HPDE6-E6E7 (cell line): ENCODE data around the gene UBE2Q1.

Experiments used
- DNase-seq: peaks from one replicate; pipeline ENCODE4 v3.0.0; 2011; ENCODE audit warnings: missing footprints; ENCODE audit errors: extremely low spot score

Gene UBE2Q1

DNA sequence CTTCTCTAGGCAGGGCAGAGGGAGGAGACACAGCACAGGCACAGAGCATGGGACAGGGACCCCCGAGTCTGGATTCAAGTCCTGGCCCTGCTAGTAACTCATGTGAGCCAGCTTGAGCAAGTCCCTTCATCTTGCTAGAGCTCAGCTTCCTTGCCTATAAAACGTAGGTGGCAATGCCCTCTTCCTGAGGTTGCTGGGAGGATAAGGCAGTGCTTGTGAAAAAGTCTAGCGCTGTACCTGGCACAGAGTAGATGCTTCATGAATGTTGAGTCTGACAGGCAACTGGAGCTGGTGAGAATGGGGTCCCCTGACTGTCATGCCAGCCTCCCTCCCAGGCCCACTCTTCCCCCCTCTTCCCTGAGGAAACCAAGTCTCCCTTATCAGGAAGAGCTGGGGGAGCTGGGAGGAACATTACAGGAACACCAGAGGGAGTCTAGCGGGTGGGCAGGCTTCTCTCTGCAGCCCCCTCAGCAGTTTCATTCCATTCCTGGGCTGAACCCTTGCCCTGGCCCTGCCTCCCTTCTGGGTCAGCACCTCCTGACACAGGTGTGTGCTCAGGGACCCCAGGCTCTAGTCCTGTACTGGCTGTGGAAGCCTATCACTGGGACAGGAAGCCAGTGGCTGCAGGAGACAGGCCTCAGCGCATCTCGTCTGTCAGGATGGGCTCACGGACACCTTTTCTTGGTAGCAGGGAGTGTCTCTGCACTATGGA is 19.0 kb upstream of the UBE2Q1 start:
- no peak for DNase-seq

GRCh38 chr1:154575951-154576566 is 17.6 kb upstream of the UBE2Q1 start:
- DNase-seq: no peak

- DNase-seq: no peak
Observed at GRCh38 chr1:154575147-154575927, 16.9 kb upstream of the UBE2Q1 start.

GRCh38 chr1:154574716-154575115 is 16.3 kb upstream of the UBE2Q1 start:
- DNase-seq: no peak

- DNase-seq: no peak
Observed at GRCh38 chr1:154573168-154573510, 14.7 kb upstream of the UBE2Q1 start.

DNA sequence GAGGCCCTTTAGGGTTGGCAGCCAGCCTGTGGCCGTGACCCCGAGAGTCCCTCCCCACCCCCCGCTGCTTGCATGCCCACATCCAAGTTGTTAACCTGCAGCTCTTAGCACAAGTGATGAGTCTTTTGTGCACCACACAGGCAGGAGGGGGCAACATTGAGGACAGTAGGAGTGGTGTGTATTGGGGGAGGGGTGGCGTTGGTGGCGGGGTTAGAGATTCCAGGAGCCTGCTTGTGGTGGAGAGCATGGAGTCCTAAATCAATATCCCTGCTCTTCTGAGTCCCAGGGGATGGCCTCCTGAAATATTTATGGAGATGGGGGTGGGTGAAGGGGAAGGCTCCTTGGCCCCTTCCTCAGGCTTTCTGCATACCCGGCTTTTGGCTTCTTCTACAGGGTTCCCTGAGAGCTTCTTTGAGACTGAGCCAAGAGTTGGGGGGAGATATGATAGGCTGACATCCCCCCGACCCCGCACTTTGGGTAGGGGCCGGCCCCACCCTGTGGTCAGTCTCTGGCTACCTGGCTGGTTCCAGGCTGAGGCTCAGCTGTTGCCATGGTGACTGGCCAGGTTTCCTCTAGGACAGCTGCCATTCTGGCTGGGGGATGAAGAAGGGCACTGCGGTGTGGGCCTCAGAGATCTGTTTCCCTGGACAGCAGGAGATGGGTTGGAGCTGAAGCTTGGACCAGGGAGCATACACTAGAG is 14.2 kb upstream of the UBE2Q1 start:
- no peak for DNase-seq

GRCh38 chr1:154571964-154572288 is 13.5 kb upstream of the UBE2Q1 start:
- DNase-seq: no peak

- no peak for DNase-seq
Observed at GRCh38 chr1:154571244-154571963, 12.9 kb upstream of the UBE2Q1 start.

GRCh38 chr1:154568157-154568815 is 9.8 kb upstream of the UBE2Q1 start:
- no peak for DNase-seq

- peak; percentile 76 for DNase-seq
Observed at GRCh38 chr1:154567386-154568156, 9.1 kb upstream of the UBE2Q1 start, which contains the start of gene CHRNB2. TSS of gene CHRNB2 (plus strand) at chr1:154567778. CDS start at chr1:154568045, 267 bp downstream.

GRCh38 chr1:154565876-154566275 is 7.4 kb upstream of the UBE2Q1 start:
- DNase-seq: no peak

- peak; percentile 69 for DNase-seq
Observed at GRCh38 chr1:154559466-154560044, 1.1 kb upstream of the UBE2Q1 start.

DNA sequence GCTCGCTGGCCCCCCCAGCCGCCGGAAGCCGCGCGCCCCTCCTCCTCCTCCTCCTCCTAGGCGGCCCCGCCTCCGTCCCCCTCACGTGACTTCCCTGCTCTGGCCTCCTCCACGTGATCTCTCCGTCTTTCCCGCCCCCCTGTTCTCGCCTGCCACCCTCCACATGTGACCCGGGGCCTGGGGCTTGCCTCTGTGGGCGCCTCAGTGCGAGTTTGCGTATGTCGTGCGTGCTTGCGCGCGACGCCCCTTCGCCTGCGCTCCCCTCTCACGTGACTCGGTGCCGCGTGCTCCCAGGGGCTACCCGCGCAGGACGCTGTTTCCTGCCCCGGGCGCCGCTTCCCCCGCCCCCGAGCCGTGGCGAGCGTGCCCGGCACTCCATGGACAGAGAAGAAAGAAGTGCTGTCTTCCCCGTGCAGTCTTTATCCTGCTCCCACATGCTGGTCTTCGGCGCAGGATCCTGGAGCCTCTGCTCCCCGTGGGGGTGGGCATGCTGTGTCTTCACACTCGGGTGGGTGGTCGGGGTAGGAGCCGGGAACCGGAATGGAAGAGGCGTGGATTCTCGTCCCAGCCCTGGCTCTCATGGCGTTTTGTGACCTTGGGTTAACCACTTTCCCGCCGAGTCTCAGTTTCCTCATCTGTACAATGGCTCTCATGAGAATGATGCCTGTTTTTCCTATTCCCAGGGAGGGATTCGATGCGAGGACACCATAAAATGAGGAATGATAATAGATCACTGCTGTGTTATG is 431 bp upstream of the UBE2Q1 start:
- DNase-seq: peak; percentile 93

DNA sequence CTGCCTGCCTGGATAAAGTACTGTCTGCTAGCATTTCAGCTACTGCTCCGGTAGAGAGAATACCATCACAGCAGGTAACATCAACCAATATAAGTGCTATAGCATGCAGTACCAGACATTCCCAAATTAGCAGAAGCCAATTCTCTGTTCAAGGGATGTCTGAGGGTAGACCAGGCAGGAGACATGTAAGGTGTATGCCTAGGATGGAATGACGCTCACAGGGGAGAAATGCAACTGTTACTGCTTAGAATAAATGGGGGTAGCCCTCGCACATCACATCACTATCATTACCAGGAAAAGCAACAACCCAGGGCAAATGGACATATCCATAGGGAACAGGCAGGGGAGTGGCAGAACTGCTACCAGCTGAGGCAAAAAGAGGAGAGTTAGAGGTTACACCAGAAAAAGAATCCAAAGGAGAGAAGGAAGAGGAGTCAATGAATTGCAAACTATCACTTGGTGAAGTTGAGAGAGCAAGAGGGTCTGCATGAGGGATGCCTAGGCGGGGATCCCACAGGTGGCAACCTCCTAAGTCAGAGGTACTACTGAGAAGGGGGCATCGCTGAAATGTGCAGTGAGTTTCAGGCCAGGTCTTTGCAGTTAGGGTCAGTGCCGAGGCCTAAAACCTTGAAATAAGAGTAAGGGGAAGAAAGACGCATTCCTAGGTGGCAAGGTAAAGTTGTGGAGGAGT is 1.1 kb downstream of the UBE2Q1 start:
- DNase-seq: no peak

DNA sequence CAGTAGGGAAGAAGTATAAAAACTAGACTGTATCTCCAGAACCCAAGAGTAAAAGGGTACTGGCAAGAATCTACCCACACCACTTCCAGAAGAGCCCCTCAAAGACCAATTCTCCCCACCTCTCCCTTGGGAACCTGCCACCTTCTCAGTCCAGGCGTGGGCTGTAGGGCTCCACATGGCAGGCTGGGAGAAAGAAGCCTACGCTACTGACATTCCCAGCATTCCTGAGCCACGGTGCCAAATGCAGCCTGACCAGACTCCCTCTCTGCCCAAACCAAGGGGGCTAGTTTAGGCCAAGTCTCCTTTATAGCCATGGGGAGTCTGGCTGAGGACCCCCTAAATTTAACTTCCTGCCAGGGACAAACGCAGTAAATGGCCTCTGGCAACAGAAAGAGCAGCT is 2.0 kb downstream of the UBE2Q1 start:
- DNase-seq: no peak

DNA sequence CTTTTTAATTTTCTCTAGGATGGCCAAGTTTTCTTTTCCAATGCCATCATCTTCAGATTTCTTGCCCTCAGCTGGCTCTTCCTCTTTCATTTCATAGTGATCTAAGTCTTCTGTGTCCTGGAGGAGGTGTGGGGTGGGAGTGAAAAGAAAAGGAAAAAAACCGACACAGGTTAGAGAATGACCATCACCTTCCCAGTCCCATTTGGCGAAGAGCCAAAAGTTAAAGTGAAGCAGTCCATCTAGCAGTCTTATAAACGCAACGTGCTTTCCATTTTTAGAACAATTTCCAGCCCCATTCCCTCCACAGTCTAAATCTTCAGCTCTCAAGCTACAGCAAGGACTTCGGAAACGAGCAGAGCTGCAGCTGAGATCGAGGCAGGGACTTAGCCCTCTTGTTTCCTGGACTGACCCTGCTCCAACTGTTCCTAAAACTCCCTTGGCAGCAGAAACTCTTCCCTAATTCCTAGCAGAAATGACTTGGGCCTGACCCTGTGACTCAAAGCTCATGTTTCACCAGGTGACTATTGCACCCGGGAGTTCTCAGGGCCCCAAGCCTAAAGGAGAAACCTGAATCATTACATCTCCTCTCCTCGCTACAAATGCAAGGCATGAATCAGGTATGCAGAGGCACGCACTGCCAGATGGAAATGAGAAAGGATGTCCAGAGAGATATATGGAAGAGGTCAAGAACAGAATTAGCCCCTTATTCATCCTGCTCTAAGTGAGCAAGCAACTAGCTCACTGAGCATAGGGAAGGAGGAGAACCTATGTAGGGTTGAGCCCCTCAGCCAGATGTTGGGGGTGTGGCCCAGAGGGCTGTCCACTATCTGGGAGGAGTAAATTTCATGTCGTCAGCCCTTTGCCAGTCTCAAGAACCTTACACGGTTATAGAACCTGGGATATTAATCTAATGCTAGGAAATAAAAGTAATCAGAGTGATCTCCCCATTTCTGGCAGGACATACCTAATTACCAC is 5.1 kb downstream of the UBE2Q1 start:
- no peak for DNase-seq

DNA sequence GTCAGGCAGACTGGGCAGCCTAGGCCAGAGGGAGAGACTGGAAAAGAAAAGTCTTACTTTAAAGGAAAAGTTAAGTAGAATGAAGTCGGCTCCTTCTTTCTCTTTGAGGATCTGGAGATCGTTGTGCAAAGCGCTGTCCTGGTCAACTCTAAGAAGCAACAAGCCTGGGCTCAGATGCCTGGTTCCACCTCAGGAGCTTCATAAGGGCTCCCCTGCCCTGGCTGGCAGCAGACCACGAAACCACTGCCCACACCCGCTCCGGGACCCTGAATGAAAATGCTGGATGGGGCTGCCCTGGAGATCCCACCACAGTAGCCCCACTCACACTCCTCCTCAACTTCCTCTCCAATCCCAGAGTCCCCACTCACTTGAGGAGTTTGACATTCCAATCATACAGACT is 6.4 kb downstream of the UBE2Q1 start:
- no peak for DNase-seq
